OCI-LY7 (cell line): ENCODE data around the gene CRY2.

Source experiments
- CTCF ChIP-seq: fragments of 200-600 bp; sonication (generic); conservative IDR thresholded peaks from 2 replicates; pipeline ENCODE4 v1.5.1; 2014; ENCODE audit warnings: mild to moderate bottlenecking, antibody characterized with exemption, low read length, moderate library complexity, mixed read lengths
- EZH2phosphoT487 ChIP-seq: fragments of 200-600 bp; sonication (generic); IDR thresholded peaks from 2 replicates; pipeline ENCODE4 v1.6.1; 2018; ENCODE audit warnings: low read depth, borderline replicate concordance, mild to moderate bottlenecking, mixed run types, antibody characterized with exemption, low read length, moderate library complexity, mixed read lengths

GRCh38 chr11:45892856-45893255 lies 45.6 kb downstream of the CRY2 start:
- TF ChIP-seq CTCF (no peak), EZH2phosphoT487 (no peak)
